GM23338 (cell line): Measurements from ENCODE around the gene FOXC2. TPM values are rescaled to one million over a fixed set of nuclear protein-coding genes. Genes with fewer than 3 reads are reported as not detected.

Experiments
- ATAC-seq: fragments of 200-7000 bp; cut with Tn5 transposase; 3 replicates; pipeline ENCODE4 v1.9.1; 2020
- DNase-seq: peaks from one replicate; pipeline ENCODE4 v3.0.0-alpha.2; 2015; ENCODE audit warnings: low spot score
- H2AFZ ChIP-seq: fragments of 200-600 bp; sonication (generic); 2 replicates; pipeline ENCODE4 v1.8.0; 2016; ENCODE audit warnings: antibody characterized with exemption, mild to moderate bottlenecking, moderate library complexity
- H3F3A ChIP-seq: fragments of 200-600 bp; sonication (generic); replicated peaks from 2 replicates; pipeline ENCODE4 v1.8.0; 2017; ENCODE audit warnings: antibody characterized with exemption, mixed run types, low read depth
- H3K27ac ChIP-seq: fragments of 200-600 bp; sonication (generic); 2 replicates; pipeline ENCODE4 v1.6.1; 2016; ENCODE audit warnings: low read depth
- H3K27me3 ChIP-seq: fragments of 200-600 bp; sonication (generic); 2 replicates; pipeline ENCODE4 v1.8.0; 2016; ENCODE audit warnings: mild to moderate bottlenecking, mixed run types, moderate library complexity; ENCODE audit not compliant: insufficient read depth
- H3K36me3 ChIP-seq: fragments of 200-600 bp; sonication (generic); 2 replicates; pipeline ENCODE4 v1.8.0; 2016; ENCODE audit warnings: mild to moderate bottlenecking; ENCODE audit not compliant: insufficient read depth
- H3K4me1 ChIP-seq: fragments of 200-600 bp; sonication (generic); 2 replicates; pipeline ENCODE4 v1.8.0; 2016; ENCODE audit warnings: mild to moderate bottlenecking, moderate library complexity; ENCODE audit not compliant: insufficient read depth
- H3K4me2 ChIP-seq: fragments of 200-600 bp; sonication (generic); 2 replicates; pipeline ENCODE4 v1.7.1; 2017; ENCODE audit warnings: mixed run types
- H3K4me3 ChIP-seq: fragments of 200-600 bp; sonication (generic); 2 replicates; pipeline ENCODE4 v1.6.1; 2016; ENCODE audit warnings: mixed run types
- H3K79me2 ChIP-seq: fragments of 200-600 bp; sonication (generic); replicated peaks from 2 replicates; pipeline ENCODE4 v1.8.0; 2017; ENCODE audit warnings: mild to moderate bottlenecking; ENCODE audit not compliant: insufficient read depth
- H3K9me2 ChIP-seq: fragments of 200-600 bp; sonication (generic); 2 replicates; pipeline ENCODE4 v1.8.0; 2017; ENCODE audit not compliant: insufficient read depth
- H4K20me1 ChIP-seq: fragments of 200-600 bp; sonication (generic); replicated peaks from 2 replicates; pipeline ENCODE4 v1.8.0; 2017; ENCODE audit warnings: mild to moderate bottlenecking; ENCODE audit not compliant: insufficient read depth
- H3K27ac Mint-ChIP-seq: 2 replicates; pipeline ENCODE4 v1.8.0; 2020; ENCODE audit warnings: inconsistent platforms, mild to moderate bottlenecking, moderate library complexity, mixed read lengths
- H3K27me3 Mint-ChIP-seq: 3 replicates; pipeline ENCODE4 v1.8.0; 2022; ENCODE audit warnings: low read depth, mild to moderate bottlenecking, moderate library complexity, mixed read lengths, inconsistent platforms; ENCODE audit not compliant: insufficient read depth, poor library complexity
- H3K36me3 Mint-ChIP-seq: 3 replicates; pipeline ENCODE4 v1.8.0; 2021; ENCODE audit warnings: low read depth, mild to moderate bottlenecking, inconsistent platforms, moderate library complexity, mixed read lengths
- H3K4me1 Mint-ChIP-seq: 3 replicates; pipeline ENCODE4 v1.8.0; 2020; ENCODE audit warnings: mild to moderate bottlenecking, inconsistent platforms, mixed read lengths
- H3K4me3 Mint-ChIP-seq: 3 replicates; pipeline ENCODE4 v1.8.0; 2021; ENCODE audit warnings: moderate library complexity, mild to moderate bottlenecking, inconsistent platforms, mixed read lengths
- H3K9me3 Mint-ChIP-seq: 3 replicates; pipeline ENCODE4 v1.8.0; 2020; ENCODE audit warnings: moderate library complexity, mild to moderate bottlenecking, inconsistent platforms, mixed read lengths
- CREB1 ChIP-seq: fragments of 250-450 bp; sonication (Bioruptor Pico); IDR thresholded peaks from 2 replicates; pipeline ENCODE4 v1.5.0; 2020; ENCODE audit warnings: low read depth, mild to moderate bottlenecking, moderate library complexity
- EZH2 ChIP-seq: fragments of 200-600 bp; sonication (generic); IDR thresholded peaks from one replicate; pipeline ENCODE4 v1.8.0; 2017; ENCODE audit warnings: antibody characterized with exemption, mild to moderate bottlenecking, low read depth; ENCODE audit not compliant: unreplicated experiment
- JUNB ChIP-seq: IDR thresholded peaks from one replicate; pipeline ENCODE4 v1.6.1; 2016; ENCODE audit warnings: antibody characterized with exemption; ENCODE audit not compliant: unreplicated experiment
- NANOG ChIP-seq: IDR thresholded peaks from 2 replicates; pipeline ENCODE4 v1.6.1; 2016; ENCODE audit warnings: antibody characterized with exemption, borderline replicate concordance
- POLR2AphosphoS5 ChIP-seq: IDR thresholded peaks from 2 replicates; pipeline ENCODE4 v1.6.1; 2016; ENCODE audit warnings: antibody characterized with exemption, low read depth
- REST ChIP-seq: IDR thresholded peaks from one replicate; pipeline ENCODE4 v1.6.1; 2018; ENCODE audit warnings: antibody characterized with exemption; ENCODE audit not compliant: unreplicated experiment
- STAT1 ChIP-seq: IDR thresholded peaks from one replicate; pipeline ENCODE4 v1.6.1; 2016; ENCODE audit warnings: antibody characterized with exemption; ENCODE audit not compliant: unreplicated experiment
- ZNF114 ChIP-seq: fragments of 250-450 bp; sonication (Bioruptor Pico); IDR thresholded peaks from 2 replicates; pipeline ENCODE4 v1.5.0; 2020; ENCODE audit warnings: mild to moderate bottlenecking, moderate library complexity
- ZNF331 ChIP-seq: fragments of 250-450 bp; sonication (Bioruptor Pico); IDR thresholded peaks from 2 replicates; pipeline ENCODE4 v1.5.0; 2020; ENCODE audit warnings: low read depth, mild to moderate bottlenecking, moderate library complexity
- polyA plus RNA-seq: library from polyadenylated mRNA; unstranded; fragments of >200 nt; fragmentation: Nextera tagmentation; extraction: Ambion mirVana; gene quantifications from 2 replicates; pipeline ENCODE4 v1.2.1, GENCODE V29; 2016
- total RNA-seq: library from RNA; depleted of rRNA; stranded (reverse); fragments of >200 nt; shearing (Covaris generic); gene quantifications from 2 replicates; pipeline ENCODE4 v1.2.3, GENCODE V29; 2014
- TF ChIP-seq, protein P1 (sequence below): fragments of 250-450 bp; sonication (Bioruptor Pico); IDR thresholded peaks from 2 replicates; pipeline ENCODE4 v1.5.0; 2020; ENCODE audit warnings: mild to moderate bottlenecking, moderate library complexity
- TF ChIP-seq, protein P2 (sequence below): IDR thresholded peaks from 2 replicates; pipeline ENCODE4 v1.6.1; 2016; ENCODE audit warnings: antibody characterized with exemption

FOXC2 gene
- total and polyA plus RNA-seq, 2 experiments from 2014 or later, result 0.16 TPM; not detected in 1

- TF ChIP-seq, protein P1, sequence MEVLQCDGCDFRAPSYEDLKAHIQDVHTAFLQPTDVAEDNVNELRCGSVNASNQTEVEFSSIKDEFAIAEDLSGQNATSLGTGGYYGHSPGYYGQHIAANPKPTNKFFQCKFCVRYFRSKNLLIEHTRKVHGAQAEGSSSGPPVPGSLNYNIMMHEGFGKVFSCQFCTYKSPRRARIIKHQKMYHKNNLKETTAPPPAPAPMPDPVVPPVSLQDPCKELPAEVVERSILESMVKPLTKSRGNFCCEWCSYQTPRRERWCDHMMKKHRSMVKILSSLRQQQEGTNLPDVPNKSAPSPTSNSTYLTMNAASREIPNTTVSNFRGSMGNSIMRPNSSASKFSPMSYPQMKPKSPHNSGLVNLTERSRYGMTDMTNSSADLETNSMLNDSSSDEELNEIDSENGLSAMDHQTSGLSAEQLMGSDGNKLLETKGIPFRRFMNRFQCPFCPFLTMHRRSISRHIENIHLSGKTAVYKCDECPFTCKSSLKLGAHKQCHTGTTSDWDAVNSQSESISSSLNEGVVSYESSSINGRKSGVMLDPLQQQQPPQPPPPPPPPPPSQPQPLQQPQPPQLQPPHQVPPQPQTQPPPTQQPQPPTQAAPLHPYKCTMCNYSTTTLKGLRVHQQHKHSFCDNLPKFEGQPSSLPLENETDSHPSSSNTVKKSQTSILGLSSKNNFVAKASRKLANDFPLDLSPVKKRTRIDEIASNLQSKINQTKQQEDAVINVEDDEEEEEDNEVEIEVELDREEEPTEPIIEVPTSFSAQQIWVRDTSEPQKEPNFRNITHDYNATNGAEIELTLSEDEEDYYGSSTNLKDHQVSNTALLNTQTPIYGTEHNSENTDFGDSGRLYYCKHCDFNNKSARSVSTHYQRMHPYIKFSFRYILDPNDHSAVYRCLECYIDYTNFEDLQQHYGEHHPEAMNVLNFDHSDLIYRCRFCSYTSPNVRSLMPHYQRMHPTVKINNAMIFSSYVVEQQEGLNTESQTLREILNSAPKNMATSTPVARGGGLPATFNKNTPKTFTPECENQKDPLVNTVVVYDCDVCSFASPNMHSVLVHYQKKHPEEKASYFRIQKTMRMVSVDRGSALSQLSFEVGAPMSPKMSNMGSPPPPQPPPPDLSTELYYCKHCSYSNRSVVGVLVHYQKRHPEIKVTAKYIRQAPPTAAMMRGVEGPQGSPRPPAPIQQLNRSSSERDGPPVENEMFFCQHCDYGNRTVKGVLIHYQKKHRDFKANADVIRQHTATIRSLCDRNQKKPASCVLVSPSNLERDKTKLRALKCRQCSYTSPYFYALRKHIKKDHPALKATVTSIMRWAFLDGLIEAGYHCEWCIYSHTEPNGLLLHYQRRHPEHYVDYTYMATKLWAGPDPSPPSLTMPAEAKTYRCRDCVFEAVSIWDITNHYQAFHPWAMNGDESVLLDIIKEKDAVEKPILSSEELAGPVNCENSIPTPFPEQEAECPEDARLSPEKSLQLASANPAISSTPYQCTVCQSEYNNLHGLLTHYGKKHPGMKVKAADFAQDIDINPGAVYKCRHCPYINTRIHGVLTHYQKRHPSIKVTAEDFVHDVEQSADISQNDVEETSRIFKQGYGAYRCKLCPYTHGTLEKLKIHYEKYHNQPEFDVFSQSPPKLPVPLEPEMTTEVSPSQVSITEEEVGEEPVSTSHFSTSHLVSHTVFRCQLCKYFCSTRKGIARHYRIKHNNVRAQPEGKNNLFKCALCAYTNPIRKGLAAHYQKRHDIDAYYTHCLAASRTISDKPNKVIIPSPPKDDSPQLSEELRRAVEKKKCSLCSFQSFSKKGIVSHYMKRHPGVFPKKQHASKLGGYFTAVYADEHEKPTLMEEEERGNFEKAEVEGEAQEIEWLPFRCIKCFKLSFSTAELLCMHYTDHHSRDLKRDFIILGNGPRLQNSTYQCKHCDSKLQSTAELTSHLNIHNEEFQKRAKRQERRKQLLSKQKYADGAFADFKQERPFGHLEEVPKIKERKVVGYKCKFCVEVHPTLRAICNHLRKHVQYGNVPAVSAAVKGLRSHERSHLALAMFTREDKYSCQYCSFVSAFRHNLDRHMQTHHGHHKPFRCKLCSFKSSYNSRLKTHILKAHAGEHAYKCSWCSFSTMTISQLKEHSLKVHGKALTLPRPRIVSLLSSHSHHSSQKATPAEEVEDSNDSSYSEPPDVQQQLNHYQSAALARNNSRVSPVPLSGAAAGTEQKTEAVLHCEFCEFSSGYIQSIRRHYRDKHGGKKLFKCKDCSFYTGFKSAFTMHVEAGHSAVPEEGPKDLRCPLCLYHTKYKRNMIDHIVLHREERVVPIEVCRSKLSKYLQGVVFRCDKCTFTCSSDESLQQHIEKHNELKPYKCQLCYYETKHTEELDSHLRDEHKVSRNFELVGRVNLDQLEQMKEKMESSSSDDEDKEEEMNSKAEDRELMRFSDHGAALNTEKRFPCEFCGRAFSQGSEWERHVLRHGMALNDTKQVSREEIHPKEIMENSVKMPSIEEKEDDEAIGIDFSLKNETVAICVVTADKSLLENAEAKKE, result no peak
- TF ChIP-seq ZNF331 (no peak), REST (no peak)
Observed at GRCh38 chr16:86525696-86526095, 40.9 kb upstream of the FOXC2 start (continued).

- no peaks in the 10 kb centered on the region for H3K79me2 ChIP-seq
- H3K27ac Mint-ChIP-seq, result no peak overlapping the region
- no peaks in the 10 kb centered on the region for H3K27me3 ChIP-seq
- H2AFZ ChIP-seq, result no peak overlapping the region
- H3K9me2 ChIP-seq, result no peaks in the 10 kb centered on the region
- H4K20me1 ChIP-seq, result no peaks in the 10 kb centered on the region
- H3K4me2 ChIP-seq, result no peak overlapping the region
- no peaks in the 10 kb centered on the region for H3K4me1 Mint-ChIP-seq
- H3K36me3 ChIP-seq, result no peaks in the 10 kb centered on the region
- H3K4me1 ChIP-seq, result 0 out of 2 replicates have a peak, but pooled peaks cover 3% of the 10 kb centered on the region
- peaks cover 23% of the 10 kb centered on the region; the same call in 2 of the 3 replicates for H3K9me3 Mint-ChIP-seq
- ATAC-seq, result no peak
- no peaks in the 10 kb centered on the region for H3F3A ChIP-seq
- peaks cover 23% of the 10 kb centered on the region for H3K27me3 Mint-ChIP-seq
- no peak overlapping the region for H3K27ac ChIP-seq
- H3K36me3 Mint-ChIP-seq, result peaks cover 11% of the 10 kb centered on the region; the same call in 1 of the 3 replicates
- H3K4me3 ChIP-seq, result no peak overlapping the region
- H3K4me3 Mint-ChIP-seq, result no peak overlapping the region
- no peak for DNase-seq
- TF ChIP-seq NANOG, result no peak
- no peak for TF ChIP-seq CREB1
- no peak for TF ChIP-seq EZH2
- TF ChIP-seq, protein P2, sequence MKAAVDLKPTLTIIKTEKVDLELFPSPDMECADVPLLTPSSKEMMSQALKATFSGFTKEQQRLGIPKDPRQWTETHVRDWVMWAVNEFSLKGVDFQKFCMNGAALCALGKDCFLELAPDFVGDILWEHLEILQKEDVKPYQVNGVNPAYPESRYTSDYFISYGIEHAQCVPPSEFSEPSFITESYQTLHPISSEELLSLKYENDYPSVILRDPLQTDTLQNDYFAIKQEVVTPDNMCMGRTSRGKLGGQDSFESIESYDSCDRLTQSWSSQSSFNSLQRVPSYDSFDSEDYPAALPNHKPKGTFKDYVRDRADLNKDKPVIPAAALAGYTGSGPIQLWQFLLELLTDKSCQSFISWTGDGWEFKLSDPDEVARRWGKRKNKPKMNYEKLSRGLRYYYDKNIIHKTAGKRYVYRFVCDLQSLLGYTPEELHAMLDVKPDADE, result no peak
- no peak for TF ChIP-seq ZNF114
- TF ChIP-seq REST, result no peak
- no peak for TF ChIP-seq JUNB
- no peak for TF ChIP-seq ZNF331
- TF ChIP-seq STAT1, result no peak
- no peak for TF ChIP-seq POLR2AphosphoS5
Observed at GRCh38 chr16:86527366-86527765, 39.3 kb upstream of the FOXC2 start.
